Measurements from ENCODE around the gene ANKDD1B. TPM values are rescaled to one million over a fixed set of nuclear protein-coding genes. Genes with fewer than 3 reads are reported as not detected.

The ANKDD1B gene
- total RNA-seq, 1 donor, result 0.52 TPM

- Histone ChIP-seq H3K9me3 (ENCODE audit: low read depth, low read length) (no peaks in the 10 kb centered on the region), H3K4me1 (ENCODE audit: insufficient read depth, low read length) (peaks cover 12% of the 10 kb centered on the region), H3K27me3 (ENCODE audit: insufficient read depth, low read length) (no peaks in the 10 kb centered on the region), H3K4me3 (ENCODE audit: low read length) (no peak overlapping the region)
Observed at GRCh38 chr5:75663579-75664284, 52.5 kb downstream of the ANKDD1B start.

GRCh38 chr5:75664979-75665378 is 53.7 kb downstream of the ANKDD1B start:
- Histone ChIP-seq H3K4me1 (ENCODE audit: insufficient read depth, low read length) (peaks cover 25% of the 10 kb centered on the region), H3K4me3 (ENCODE audit: low read length) (no peak overlapping the region), H3K27me3 (ENCODE audit: insufficient read depth, low read length) (no peaks in the 10 kb centered on the region), H3K9me3 (ENCODE audit: low read depth, low read length) (no peaks in the 10 kb centered on the region)

DNA sequence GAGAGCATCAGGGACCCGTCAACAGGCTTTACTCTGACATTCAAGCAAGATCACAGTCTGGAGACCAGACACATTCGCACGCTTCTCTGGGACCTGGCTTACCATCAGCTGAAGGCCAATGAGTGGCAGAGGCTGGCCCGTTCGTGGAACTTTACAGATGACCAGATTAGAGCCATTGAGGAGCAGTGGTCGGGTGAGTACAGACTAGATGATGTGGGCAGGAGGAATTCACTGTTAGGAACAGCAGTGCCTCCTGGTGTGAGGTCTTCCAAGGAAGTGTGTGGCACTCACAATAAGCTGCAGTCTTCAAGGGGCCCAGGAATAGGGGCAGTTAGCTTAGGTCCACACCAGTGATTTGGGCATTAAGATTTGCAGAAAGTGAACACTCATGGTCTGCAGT is 55.5 kb downstream of the ANKDD1B start:
- Histone ChIP-seq H3K27me3 (ENCODE audit: insufficient read depth, low read length) (no peaks in the 10 kb centered on the region), H3K9me3 (ENCODE audit: low read depth, low read length) (no peaks in the 10 kb centered on the region), H3K4me1 (ENCODE audit: insufficient read depth, low read length) (peaks cover 18% of the 10 kb centered on the region), H3K4me3 (ENCODE audit: low read length) (no peak overlapping the region)

GRCh38 chr5:75667586-75667985 is 56.3 kb downstream of the ANKDD1B start:
- peaks cover 18% of the 10 kb centered on the region for H3K4me1 ChIP-seq (ENCODE audit: insufficient read depth, low read length)

GRCh38 chr5:75668445-75668844 is 57.2 kb downstream of the ANKDD1B start:
- peaks cover 18% of the 10 kb centered on the region for H3K4me1 ChIP-seq (ENCODE audit: insufficient read depth, low read length)
- no peak overlapping the region for H3K4me3 ChIP-seq (ENCODE audit: low read length)
- no peaks in the 10 kb centered on the region for H3K9me3 ChIP-seq (ENCODE audit: low read depth, low read length)
- H3K27me3 ChIP-seq (ENCODE audit: insufficient read depth, low read length), result no peaks in the 10 kb centered on the region

More at GRCh38 chr5:75667586-75667985, 56.3 kb downstream of the ANKDD1B start:
- Histone ChIP-seq H3K4me3 (ENCODE audit: low read length) (no peak overlapping the region), H3K27me3 (ENCODE audit: insufficient read depth, low read length) (no peaks in the 10 kb centered on the region), H3K9me3 (ENCODE audit: low read depth, low read length) (no peaks in the 10 kb centered on the region)

DNA sequence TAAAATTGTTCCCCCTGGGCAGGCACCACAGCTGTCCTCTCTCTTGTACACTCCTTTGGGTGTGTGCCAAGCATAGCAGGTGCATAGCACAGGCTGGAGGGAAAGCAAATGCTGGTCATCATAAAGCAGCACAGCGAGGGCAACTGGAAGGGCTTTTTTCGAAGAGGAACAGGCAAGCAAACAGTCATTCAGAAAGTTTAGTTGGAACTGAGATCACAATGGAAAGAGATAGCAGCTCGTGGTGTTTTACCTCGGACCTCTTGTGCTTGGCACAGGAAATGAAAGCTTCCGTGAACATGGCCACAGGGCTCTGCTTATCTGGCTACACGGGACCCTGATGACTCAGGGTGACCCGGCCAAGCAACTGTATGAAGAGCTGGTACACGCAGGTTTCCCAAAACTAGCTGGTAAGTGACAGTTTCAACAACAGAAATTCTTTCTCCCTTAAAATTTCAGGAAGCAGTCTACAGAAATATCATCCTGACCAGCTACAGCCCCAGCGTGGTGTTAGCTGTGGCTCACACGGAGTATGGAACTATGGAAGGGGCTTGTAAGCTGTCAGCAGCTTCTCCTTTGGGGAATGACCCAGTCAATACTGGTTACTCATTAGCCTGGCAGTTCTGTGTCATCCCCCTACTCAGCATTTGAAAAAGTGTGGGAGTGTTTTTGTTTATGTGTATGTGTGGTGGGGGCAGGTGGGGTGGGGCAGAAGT is 57.9 kb downstream of the ANKDD1B start:
- Histone ChIP-seq H3K9me3 (ENCODE audit: low read depth, low read length) (no peaks in the 10 kb centered on the region), H3K27me3 (ENCODE audit: insufficient read depth, low read length) (no peaks in the 10 kb centered on the region), H3K4me1 (ENCODE audit: insufficient read depth, low read length) (peaks cover 18% of the 10 kb centered on the region), H3K4me3 (ENCODE audit: low read length) (peak overlapping the region; percentile 29)

GRCh38 chr5:75670577-75670976 is 59.3 kb downstream of the ANKDD1B start:
- H3K9me3 ChIP-seq (ENCODE audit: low read depth, low read length), result no peaks in the 10 kb centered on the region
- no peaks in the 10 kb centered on the region for H3K27me3 ChIP-seq (ENCODE audit: insufficient read depth, low read length)
- peaks cover 18% of the 10 kb centered on the region for H3K4me1 ChIP-seq (ENCODE audit: insufficient read depth, low read length)
- H3K4me3 ChIP-seq (ENCODE audit: low read length), result no peak overlapping the region

DNA sequence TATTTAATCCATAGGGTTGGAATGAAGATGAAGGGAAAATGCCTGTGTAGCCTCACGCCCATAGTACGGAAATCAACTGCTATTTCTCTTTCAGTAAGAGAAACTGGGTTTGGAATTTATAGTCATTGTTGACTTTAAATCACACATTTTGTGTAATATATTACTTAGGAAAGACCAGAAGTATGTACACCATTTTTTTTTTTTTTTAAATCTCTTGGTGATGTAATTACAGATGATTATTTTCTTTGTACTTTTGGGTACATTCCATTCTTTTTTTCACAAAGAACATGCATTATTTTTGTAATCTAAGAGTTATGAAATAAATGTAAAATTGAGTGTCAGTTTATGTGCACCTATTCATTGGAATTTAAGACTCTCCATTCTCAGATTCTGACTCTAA is 60.3 kb downstream of the ANKDD1B start:
- no peaks in the 10 kb centered on the region for H3K9me3 ChIP-seq (ENCODE audit: low read depth, low read length)
- H3K4me3 ChIP-seq (ENCODE audit: low read length), result no peak overlapping the region
- H3K4me1 ChIP-seq (ENCODE audit: insufficient read depth, low read length), result peaks cover 18% of the 10 kb centered on the region
- H3K27me3 ChIP-seq (ENCODE audit: insufficient read depth, low read length), result no peaks in the 10 kb centered on the region

DNA sequence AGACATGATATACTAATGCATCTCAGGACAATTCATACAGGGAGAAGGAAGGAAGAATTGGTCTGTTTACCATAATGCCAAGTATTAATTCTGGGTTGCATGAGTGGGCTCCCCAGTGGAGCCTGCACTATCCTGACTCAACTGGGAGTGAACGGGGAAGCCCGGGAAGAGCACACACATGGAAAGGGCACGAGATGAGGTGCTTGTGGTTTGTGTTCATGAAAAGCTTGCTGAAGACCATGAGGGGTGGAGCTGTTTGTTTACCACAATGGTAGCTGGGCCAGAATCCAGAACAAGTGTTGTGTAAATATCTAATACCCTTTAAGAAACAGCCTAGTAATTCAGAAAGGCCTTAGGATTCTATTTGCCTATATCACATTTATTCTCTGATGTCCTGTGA is 61.4 kb downstream of the ANKDD1B start:
- Histone ChIP-seq H3K4me1 (ENCODE audit: insufficient read depth, low read length) (peaks cover 18% of the 10 kb centered on the region), H3K27me3 (ENCODE audit: insufficient read depth, low read length) (no peaks in the 10 kb centered on the region), H3K4me3 (ENCODE audit: low read length) (no peak overlapping the region), H3K9me3 (ENCODE audit: low read depth, low read length) (no peaks in the 10 kb centered on the region)

DNA sequence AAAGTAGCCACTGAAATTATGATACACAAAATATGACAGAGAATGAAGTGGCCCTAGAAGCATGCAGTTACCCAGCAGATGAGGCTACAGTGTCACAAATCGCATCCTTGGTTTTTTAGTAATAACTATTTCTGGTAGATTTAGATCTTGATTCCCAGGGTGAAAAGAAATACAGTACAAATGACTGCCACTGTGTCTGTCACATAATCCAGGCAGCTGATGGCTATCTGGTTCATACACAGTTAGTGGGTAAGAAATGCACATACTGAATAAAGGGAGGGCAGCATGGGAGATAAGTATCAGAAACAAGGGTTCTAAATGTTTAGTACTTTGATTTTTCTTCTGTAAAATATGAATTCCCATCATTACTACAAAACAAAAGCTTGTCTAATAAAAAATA is 64.5 kb downstream of the ANKDD1B start:
- Histone ChIP-seq H3K4me3 (ENCODE audit: low read length) (no peak overlapping the region), H3K4me1 (ENCODE audit: insufficient read depth, low read length) (no peaks in the 10 kb centered on the region), H3K9me3 (ENCODE audit: low read depth, low read length) (no peaks in the 10 kb centered on the region), H3K27me3 (ENCODE audit: insufficient read depth, low read length) (no peaks in the 10 kb centered on the region)

DNA sequence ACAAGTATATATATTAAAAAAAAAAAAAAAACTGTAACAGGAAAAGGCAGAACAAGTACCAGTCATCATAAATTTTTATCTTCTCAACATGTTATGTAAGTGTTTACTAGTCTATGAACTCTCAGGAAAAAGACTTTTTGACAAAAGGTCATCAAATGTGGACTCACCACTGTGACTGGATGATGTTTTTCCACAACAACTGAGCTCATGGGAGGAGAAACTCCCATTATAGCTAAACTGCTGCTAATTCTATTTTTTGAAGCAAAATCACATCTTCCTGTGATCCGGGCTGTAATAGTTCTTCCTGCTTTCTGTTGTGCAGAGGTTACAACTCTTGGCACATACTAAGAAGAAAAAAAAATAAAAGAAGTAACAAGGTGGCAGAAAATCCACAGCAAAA is 66.4 kb downstream of the ANKDD1B start:
- Histone ChIP-seq H3K27me3 (ENCODE audit: insufficient read depth, low read length) (no peaks in the 10 kb centered on the region), H3K9me3 (ENCODE audit: low read depth, low read length) (no peaks in the 10 kb centered on the region), H3K4me3 (ENCODE audit: low read length) (no peak overlapping the region), H3K4me1 (ENCODE audit: insufficient read depth, low read length) (no peaks in the 10 kb centered on the region)

- no peaks in the 10 kb centered on the region for H3K27me3 ChIP-seq (ENCODE audit: insufficient read depth, low read length)
- H3K4me1 ChIP-seq (ENCODE audit: insufficient read depth, low read length), result no peaks in the 10 kb centered on the region
- no peak overlapping the region for H3K4me3 ChIP-seq (ENCODE audit: low read length)
Observed at GRCh38 chr5:75678155-75678554, 66.9 kb downstream of the ANKDD1B start.

DNA sequence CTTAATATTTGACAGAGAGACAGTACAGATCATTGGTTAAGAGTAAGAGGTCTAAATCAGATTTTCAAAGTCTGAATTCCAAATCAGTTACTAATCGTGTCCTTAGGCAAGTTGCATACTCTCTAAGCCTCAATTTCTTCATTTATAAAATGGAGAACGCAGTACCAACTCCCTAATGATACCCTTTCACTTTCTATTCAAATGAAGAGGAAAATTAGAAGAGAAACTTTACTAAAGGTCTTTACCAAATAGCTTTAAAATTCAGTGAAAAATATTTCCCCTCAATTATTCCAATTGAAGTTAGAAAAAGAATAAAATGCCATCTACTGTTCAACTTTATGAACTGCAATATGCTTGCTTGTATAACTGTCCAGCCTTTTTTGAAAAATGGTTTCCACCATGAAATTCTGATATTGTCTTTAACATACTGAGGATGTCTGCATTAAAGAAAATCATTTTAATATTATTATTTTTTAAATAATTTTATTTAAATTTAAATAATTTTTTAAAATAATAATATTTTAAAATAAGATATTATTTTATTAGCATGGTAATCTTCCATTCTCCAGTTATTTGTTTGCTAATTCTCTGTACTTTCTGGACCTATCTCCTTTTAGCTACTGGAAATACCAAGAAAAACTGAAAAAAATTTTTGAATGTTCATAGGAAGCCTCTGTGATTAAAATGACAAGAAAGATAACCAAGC is 70.0 kb downstream of the ANKDD1B start:
- H3K4me1 ChIP-seq (ENCODE audit: insufficient read depth, low read length), result no peaks in the 10 kb centered on the region
- no peaks in the 10 kb centered on the region for H3K9me3 ChIP-seq (ENCODE audit: low read depth, low read length)
- H3K27me3 ChIP-seq (ENCODE audit: insufficient read depth, low read length), result no peaks in the 10 kb centered on the region
- no peak overlapping the region for H3K4me3 ChIP-seq (ENCODE audit: low read length)

More at GRCh38 chr5:75678155-75678554, 66.9 kb downstream of the ANKDD1B start:
- H3K9me3 ChIP-seq (ENCODE audit: low read depth, low read length), result no peaks in the 10 kb centered on the region

GRCh38 chr5:75685141-75685540 is 73.9 kb downstream of the ANKDD1B start:
- no peaks in the 10 kb centered on the region for H3K27me3 ChIP-seq (ENCODE audit: insufficient read depth, low read length)
- no peaks in the 10 kb centered on the region for H3K9me3 ChIP-seq (ENCODE audit: low read depth, low read length)
- H3K4me1 ChIP-seq (ENCODE audit: insufficient read depth, low read length), result no peaks in the 10 kb centered on the region
- no peak overlapping the region for H3K4me3 ChIP-seq (ENCODE audit: low read length)

DNA sequence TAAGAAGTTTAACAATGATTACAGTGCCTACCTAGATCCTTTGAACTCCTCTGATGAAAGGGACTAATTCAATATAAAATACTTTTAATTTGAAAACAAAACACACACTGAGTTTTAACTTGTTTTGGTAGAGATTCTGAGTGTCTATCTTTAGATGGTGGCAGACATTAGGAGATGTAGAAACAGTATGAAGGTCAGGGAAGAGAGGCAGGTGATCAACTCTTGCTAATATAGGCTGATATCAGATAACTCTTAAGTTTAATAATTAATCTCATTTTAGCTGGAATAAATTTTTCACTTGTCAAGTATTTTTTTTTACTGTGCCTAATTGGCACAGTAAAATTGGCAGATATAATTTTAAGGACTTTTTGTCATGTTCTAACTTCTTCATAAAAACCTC is 75.2 kb downstream of the ANKDD1B start:
- no peak overlapping the region for H3K4me3 ChIP-seq (ENCODE audit: low read length)
- H3K27me3 ChIP-seq (ENCODE audit: insufficient read depth, low read length), result no peaks in the 10 kb centered on the region
- H3K4me1 ChIP-seq (ENCODE audit: insufficient read depth, low read length), result no peaks in the 10 kb centered on the region
- H3K9me3 ChIP-seq (ENCODE audit: low read depth, low read length), result no peaks in the 10 kb centered on the region

All from mononuclear cell (primary cell).